Measurements from ENCODE around the gene SIN3A.
"Not testable (repeated sequence)": the region's sequence is repeated elsewhere in the genome, so short reads cannot be mapped to it uniquely, and the experiment has no call there.

The SIN3A gene

DNA sequence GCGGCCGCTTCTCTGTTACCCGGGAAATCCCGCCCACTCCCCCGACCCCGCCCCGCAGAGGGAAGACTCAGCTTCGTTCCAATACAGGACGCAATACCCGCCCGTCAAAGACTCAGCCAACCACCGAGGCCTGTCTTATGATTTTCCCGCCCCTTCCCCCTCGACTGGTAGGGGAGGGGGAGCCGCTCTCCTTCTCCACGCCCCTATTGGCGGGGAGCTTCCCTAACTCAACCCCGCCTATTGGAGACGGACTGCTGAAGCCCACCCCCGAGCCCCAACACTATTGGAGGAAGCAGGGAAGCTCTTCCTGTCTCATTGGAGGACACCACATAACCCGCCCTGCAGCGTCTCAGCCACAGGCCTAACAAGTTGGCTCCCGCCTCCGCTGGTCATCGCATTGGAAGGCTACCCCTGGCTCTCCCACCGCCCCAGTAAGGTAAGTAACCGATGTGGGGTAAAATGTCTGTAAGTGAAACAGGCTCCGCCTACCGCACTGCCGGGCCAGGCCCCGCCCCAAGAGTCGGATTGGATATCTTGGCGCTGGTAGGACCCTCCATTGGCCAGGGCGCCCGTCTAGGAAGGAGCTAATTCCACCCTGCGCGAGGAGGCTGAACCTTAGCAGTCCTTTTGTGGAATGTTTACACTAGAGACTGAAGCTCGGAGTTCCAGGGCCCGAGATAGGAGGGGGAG is at the start of gene SIN3A:
Gene SIN3A, minus strand, starts transcription at position 17 of the 690 bp plus-strand sequence. CDS start 21,315 bp downstream, outside the sequence.
- H3K27me3 Mint-ChIP-seq, result no peaks in the 10 kb centered on the region
- H3K4me3 Mint-ChIP-seq, result peak within 1 kb of the TSS; percentile 99
- H3K4me1 Mint-ChIP-seq (ENCODE audit: low read depth), result peaks cover 50% of the 10 kb centered on the region
- no peaks in the 10 kb centered on the region for H3K9me3 Mint-ChIP-seq
- peaks cover 10% of the 10 kb centered on the region for H3K36me3 Mint-ChIP-seq (ENCODE audit: low read depth)
- peak within 1 kb of the TSS; percentile 99 for H3K27ac Mint-ChIP-seq

DNA sequence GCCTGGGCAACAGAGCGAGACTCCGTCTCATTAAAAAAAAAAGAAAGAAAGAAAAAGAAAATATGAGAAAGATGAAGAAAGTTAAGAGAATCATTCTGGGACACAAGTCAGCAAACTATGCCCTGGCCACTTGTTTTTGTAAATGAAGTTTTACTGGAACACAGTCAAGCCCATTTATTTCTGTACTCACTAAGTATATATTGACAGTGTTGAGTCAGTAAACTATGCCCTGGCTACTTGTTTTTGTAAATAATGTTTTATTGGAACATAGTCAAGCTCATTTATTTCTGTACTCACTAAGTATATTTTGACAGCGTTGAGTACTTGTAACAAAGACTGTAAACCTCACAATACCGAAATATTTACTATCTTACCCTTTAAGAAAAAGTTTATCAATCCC is 42.2 kb upstream of the SIN3A start:
- H3K27ac Mint-ChIP-seq, result no peak overlapping the region

DNA sequence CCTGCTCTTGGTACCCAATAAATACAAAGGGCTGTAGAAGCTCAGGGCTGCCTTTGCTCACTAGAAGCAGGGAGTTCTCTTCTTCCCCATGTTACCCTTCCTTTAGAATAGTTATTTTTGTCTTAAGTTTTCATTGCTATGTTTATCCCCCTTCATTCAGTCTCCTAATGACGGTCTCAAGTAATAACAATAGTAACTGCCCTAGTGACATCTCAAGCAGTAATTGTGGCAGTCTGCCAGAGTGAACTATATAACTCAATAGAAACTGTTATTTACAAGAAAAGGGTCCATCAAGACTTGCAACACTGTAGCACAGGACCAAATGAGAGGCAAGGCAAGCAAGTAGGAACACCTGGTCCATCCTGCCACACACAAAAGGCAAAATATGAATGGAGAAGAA is 32.5 kb upstream of the SIN3A start:
- H3K27ac Mint-ChIP-seq, result no peak overlapping the region

More for the DNA sequence above, 42.2 kb upstream of the SIN3A start:
- Mint-ChIP-seq H3K9me3 (no peaks in the 10 kb centered on the region), H3K36me3 (ENCODE audit: low read depth) (peaks cover 21% of the 10 kb centered on the region), H3K27me3 (no peaks in the 10 kb centered on the region), H3K4me3 (no peak overlapping the region), H3K4me1 (ENCODE audit: low read depth) (no peaks in the 10 kb centered on the region)

DNA sequence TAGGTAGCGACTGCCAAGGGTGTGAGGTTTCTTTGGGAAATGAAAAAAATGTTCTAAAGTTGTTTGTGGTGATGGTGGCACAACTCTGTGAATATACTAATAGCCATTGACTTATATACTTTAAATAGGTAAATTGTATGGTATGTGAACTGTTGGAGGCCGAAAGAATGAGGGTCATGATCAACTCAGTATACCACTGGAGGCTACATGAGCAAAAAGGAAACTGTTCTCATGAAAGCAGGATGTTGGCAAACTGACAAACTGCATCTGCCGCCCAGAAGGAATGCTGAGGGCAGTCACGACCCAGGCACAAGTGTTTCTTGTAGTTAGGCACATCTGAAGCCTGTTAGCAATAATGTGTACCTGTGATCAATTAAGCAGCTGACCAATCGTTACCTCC is 32.1 kb upstream of the SIN3A start:
- H3K36me3 Mint-ChIP-seq (ENCODE audit: low read depth), result peaks cover 28% of the 10 kb centered on the region
- H3K27me3 Mint-ChIP-seq; H3K4me1 Mint-ChIP-seq (ENCODE audit: low read depth); H3K4me3 Mint-ChIP-seq; H3K27ac Mint-ChIP-seq; H3K9me3 Mint-ChIP-seq: not testable (repeated sequence)

More for the DNA sequence above, 32.5 kb upstream of the SIN3A start:
- Mint-ChIP-seq H3K9me3 (no peaks in the 10 kb centered on the region), H3K36me3 (ENCODE audit: low read depth) (peaks cover 28% of the 10 kb centered on the region), H3K27me3 (no peaks in the 10 kb centered on the region), H3K4me3 (no peak overlapping the region), H3K4me1 (ENCODE audit: low read depth) (no peaks in the 10 kb centered on the region)

DNA sequence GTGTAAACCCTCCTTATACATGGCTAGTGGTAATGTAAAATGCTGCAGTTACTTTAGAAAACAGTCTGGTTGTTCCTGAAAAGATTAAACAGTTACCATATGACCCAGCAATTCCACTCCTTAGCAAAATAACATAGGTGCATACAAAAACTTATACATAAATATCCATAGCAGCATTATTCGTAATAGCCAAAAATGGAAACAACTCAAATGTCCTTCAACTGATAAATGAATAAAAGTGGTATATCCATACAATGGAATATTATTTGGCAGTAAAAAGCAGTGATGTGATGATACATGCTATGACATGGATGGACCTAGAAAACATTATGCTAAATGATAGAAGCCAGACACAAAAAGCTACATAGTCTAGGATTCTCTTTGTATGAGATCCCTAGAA is 31.6 kb upstream of the SIN3A start:
- Mint-ChIP-seq H3K4me3 (no peak overlapping the region), H3K27me3 (no peaks in the 10 kb centered on the region), H3K27ac (no peak overlapping the region), H3K36me3 (ENCODE audit: low read depth) (peaks cover 28% of the 10 kb centered on the region), H3K4me1 (ENCODE audit: low read depth) (no peaks in the 10 kb centered on the region), H3K9me3 (no peaks in the 10 kb centered on the region)

DNA sequence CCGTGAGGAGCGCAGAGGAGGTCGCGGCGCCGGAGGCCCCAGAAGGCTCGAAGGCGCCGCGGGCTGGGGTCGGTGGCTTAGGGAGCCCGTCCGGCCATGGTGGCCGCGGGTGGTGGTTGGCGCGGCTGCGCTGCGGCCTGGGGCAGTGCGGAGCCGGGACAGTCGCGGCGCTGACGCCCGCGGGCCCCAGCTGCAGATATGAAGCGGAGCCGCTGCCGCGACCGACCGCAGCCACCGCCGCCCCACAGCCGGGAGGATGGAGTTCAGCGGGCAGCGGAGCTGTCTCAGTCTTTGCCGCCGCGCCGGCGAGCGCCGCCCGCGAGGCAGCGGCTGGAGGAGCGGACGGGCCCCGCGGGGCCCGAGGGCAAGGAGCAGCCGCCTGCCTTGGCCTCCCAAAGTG is 29.0 kb upstream of the SIN3A start:
- H3K4me3 Mint-ChIP-seq, H3K9me3 Mint-ChIP-seq: not testable (repeated sequence)

DNA sequence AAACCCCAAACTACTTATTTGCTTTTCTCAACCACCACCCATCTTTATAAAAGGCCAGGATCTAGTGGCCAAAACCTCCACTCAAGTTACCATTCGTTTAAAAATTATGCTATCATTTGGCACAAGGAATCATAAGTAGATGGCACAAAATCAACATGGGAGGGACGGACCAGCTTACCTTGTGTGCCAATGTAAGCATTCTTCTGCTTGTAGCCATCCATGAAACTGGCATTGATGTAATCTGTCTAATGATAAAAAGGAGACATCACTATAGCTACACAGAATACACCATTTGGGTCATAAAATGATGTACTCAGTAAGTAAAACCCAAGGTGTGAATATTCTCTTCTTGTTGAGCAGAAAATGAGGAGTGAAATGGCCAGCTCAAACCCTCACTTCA is 28.2 kb upstream of the SIN3A start:
- no peak overlapping the region for H3K27ac Mint-ChIP-seq

More for the DNA sequence above, 29.0 kb upstream of the SIN3A start:
- not testable (repeated sequence) for H3K27ac Mint-ChIP-seq; H3K4me1 Mint-ChIP-seq (ENCODE audit: low read depth); H3K27me3 Mint-ChIP-seq
- peaks cover 21% of the 10 kb centered on the region for H3K36me3 Mint-ChIP-seq (ENCODE audit: low read depth)

DNA sequence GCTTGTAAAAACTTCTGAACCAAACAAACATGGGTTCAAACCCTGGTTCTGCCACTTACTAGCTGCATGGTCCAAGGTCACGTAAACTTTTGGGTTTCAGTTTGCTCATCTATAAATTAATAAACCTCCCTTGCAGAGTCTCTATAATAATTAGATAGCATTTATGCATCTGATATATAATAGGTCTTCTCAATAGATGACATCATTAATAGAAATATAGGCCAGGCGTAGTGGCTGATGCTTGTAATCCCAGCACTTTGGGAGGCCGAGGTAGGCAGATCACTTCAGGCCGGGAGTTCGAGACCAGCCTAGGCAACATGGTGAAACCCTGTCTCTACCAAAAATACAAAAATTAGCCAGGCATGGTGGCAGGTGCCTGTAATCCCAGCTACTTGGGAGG is 25.6 kb upstream of the SIN3A start:
- H3K4me3 Mint-ChIP-seq; H3K27ac Mint-ChIP-seq; H3K4me1 Mint-ChIP-seq (ENCODE audit: low read depth); H3K9me3 Mint-ChIP-seq; H3K27me3 Mint-ChIP-seq: not testable (repeated sequence)
- H3K36me3 Mint-ChIP-seq (ENCODE audit: low read depth), result peaks cover 24% of the 10 kb centered on the region

More for the DNA sequence above, 28.2 kb upstream of the SIN3A start:
- no peaks in the 10 kb centered on the region for H3K4me1 Mint-ChIP-seq (ENCODE audit: low read depth)
- no peak overlapping the region for H3K4me3 Mint-ChIP-seq
- no peaks in the 10 kb centered on the region for H3K27me3 Mint-ChIP-seq
- no peaks in the 10 kb centered on the region for H3K9me3 Mint-ChIP-seq
- peaks cover 25% of the 10 kb centered on the region for H3K36me3 Mint-ChIP-seq (ENCODE audit: low read depth)

DNA sequence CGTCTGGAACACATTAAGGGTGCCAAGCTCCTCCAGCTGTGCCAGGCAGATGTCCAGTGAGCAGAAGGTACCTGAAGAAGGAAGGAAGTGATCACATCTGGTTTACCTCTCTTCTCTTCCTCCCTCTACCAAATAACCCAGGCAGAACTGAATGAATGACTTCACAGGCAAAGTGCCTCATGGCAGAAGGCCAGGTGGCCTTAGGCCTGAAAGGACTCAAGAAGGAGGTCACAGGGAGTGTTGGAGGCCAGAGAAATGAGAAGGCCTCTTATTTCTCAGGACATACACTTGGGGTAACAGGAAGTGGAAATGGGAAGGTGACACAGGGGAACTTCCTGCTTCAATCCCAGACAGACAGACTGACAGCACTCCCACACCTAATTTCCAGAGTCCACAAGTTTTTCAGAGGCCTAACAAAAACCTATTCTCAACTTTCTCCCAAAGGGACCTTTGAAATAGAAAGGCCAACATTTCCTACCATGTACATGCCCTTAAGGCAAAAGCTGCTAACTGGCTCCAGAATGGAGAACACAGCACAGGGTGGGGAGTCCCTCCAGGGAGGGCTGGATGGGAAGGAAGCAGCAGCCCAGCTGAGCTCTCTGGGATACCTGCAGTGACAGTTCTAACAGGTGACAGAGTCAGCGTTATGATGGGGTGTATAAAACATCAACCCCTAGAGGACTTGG is 17.6 kb upstream of the SIN3A start:
- Mint-ChIP-seq H3K36me3 (ENCODE audit: low read depth) (peaks cover 46% of the 10 kb centered on the region), H3K27ac (no peak overlapping the region)

DNA sequence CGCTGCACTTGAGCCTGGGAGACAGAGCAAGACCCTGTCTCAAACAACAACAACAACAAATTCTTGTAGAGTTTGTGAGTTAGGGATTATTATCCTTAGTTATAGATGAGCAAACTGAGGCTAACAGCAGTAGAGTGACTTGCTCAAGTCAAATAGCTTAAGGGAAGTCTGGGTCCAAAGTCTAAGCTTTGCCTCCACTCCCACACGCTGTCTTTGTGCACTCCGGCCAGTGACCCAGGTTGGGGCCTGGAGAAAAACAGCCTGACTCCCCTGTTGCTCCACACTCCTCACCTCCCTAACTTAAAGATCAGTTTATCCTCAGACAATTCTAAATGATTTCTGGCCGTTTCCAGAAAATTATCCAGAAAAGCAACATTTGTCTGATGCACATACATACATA is 9.2 kb upstream of the SIN3A start:
- Mint-ChIP-seq H3K27ac (no peak overlapping the region), H3K4me3 (no peak overlapping the region), H3K36me3 (ENCODE audit: low read depth) (peaks cover 5% of the 10 kb centered on the region), H3K27me3 (no peaks in the 10 kb centered on the region), H3K4me1 (ENCODE audit: low read depth) (peaks cover 5% of the 10 kb centered on the region), H3K9me3 (no peaks in the 10 kb centered on the region)

More for the DNA sequence above, 17.6 kb upstream of the SIN3A start:
- H3K9me3 Mint-ChIP-seq, result no peaks in the 10 kb centered on the region
- H3K27me3 Mint-ChIP-seq, result no peaks in the 10 kb centered on the region
- no peaks in the 10 kb centered on the region for H3K4me1 Mint-ChIP-seq (ENCODE audit: low read depth)
- H3K4me3 Mint-ChIP-seq, result no peak overlapping the region

DNA sequence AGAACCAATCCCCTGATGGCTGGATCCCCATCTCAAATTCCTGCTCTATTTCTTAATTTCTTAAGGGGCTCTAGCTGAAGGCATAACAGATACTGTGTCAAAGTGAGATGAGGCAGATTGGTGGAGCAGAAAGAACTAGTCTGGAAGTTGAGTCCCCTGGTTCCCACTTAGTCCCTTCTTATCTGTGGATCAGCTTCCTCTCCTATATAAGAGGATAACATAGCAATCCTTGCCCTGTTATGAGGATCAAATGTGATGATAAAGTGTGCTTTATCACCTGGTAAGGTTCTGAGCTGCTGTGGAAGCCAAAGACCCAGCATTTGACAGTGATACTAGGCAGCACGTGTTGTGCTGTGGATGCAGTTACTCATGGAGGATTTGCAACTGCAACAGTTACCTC is 8.1 kb upstream of the SIN3A start:
- Mint-ChIP-seq H3K27ac (no peak overlapping the region), H3K4me3 (no peak overlapping the region), H3K4me1 (ENCODE audit: low read depth) (peaks cover 5% of the 10 kb centered on the region), H3K27me3 (no peaks in the 10 kb centered on the region), H3K9me3 (no peaks in the 10 kb centered on the region), H3K36me3 (ENCODE audit: low read depth) (no peaks in the 10 kb centered on the region)

DNA sequence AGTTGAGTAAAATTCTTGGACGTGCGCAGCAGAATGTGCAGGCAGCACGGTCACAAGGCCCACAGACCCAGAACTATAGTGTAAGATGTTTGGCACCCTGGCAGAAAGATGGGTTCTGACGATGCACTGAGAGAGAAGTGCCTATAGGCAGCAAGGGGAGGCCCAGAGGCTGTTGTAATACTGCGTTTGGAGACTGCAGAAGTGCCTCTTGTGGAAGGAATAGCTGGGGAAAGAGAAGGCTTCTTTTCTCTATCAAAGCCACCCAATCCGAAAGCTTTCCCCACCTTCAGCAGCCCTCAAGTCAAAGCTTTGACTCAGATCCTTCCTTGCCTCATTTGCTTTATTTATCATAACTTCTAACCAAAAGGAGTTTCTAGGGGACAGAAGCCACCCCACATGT is 5.2 kb upstream of the SIN3A start:
- Mint-ChIP-seq H3K36me3 (ENCODE audit: low read depth) (no peaks in the 10 kb centered on the region), H3K27me3 (no peaks in the 10 kb centered on the region), H3K4me1 (ENCODE audit: low read depth) (peaks cover 13% of the 10 kb centered on the region), H3K4me3 (peak overlapping the region; percentile 93), H3K9me3 (no peaks in the 10 kb centered on the region), H3K27ac (no peak overlapping the region)

DNA sequence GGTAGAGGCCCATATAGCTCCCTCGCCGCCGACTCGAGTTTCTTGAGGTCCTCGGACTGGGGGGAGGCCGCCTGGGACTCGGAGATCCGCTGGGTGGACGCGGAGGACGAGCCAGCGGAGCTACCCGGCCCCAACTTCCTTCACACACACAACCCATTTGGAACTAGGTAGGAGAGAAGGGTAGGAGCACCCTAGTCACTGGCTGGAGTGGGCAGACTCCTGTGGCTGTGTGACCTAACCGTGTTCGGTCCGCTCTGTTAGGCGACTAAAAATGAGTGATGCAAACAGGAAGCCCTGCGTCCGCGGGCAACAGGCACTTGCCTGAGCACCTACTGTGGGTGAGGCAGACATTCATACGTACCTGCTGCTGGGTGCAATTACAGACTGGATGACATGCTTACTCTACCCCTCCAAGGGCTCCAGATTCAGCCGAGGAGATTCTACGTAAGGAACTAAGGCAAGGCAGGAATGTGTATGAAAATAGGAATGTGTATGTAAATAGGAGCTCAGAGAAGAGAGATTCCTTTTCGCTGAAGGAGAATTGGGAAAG is 4.6 kb upstream of the SIN3A start:
- Mint-ChIP-seq H3K27me3 (no peaks in the 10 kb centered on the region), H3K4me1 (ENCODE audit: low read depth) (peaks cover 13% of the 10 kb centered on the region), H3K27ac (peak overlapping the region; percentile 83), H3K9me3 (no peaks in the 10 kb centered on the region), H3K36me3 (ENCODE audit: low read depth) (no peaks in the 10 kb centered on the region), H3K4me3 (peak overlapping the region; percentile 93)

DNA sequence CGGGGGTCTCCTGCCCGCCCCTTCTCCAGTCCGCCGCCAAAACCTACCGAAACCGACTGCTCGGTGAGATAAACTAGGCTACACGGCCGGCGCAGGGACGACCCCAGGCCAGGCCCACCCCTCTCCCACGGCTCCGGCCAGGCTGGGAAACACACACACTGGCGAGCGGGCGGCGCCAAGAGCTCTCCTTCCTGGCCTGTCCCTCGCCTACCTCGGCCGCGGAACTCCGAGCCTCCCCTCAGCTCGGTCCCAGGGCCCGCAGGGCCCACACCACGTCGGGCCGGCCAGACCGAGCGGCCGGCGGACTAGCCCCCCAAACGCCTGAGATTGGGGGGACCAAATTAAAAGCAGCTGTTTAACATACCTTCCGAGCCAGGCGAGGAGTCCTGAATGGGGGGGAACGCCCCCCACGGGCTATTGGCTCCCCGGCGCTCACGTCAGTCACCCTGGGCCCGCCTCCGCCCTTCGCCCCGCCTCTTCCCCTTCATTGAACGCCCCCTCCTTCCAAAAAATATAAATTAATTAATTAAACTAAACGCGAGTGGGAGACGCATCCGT is 4.0 kb upstream of the SIN3A start:
- Mint-ChIP-seq H3K36me3 (ENCODE audit: low read depth) (no peaks in the 10 kb centered on the region), H3K4me3 (peak overlapping the region; percentile 93), H3K4me1 (ENCODE audit: low read depth) (peaks cover 14% of the 10 kb centered on the region), H3K27ac (peak overlapping the region; percentile 83), H3K9me3 (no peaks in the 10 kb centered on the region), H3K27me3 (no peaks in the 10 kb centered on the region)
